Smooth muscle cell (in vitro differentiated cells): ENCODE measurements around the gene PPP1R27. TPM values are rescaled to one million over a fixed set of nuclear protein-coding genes. Genes with fewer than 3 reads are reported as not detected.

ENCODE experiments used
- DNase-seq: peaks from one replicate; lab custom pipeline; 2025; ENCODE audit not compliant: unreplicated experiment; lab: John Stamatoyannopoulos, UW
- H2AFZ ChIP-seq: fragments of 200-600 bp; sonication (generic); 2 replicates; pipeline ENCODE4 v1.6.0; 2016; ENCODE audit warnings: antibody characterized with exemption, low read depth, mild to moderate bottlenecking
- H3F3A ChIP-seq: fragments of 200-600 bp; sonication (generic); 2 replicates; pipeline ENCODE4 v1.6.0; 2017; ENCODE audit warnings: antibody characterized with exemption, low read depth
- H3K27ac ChIP-seq: fragments of 200-600 bp; sonication (generic); 2 replicates; pipeline ENCODE4 v1.5.1; 2016; ENCODE audit warnings: low read depth, mild to moderate bottlenecking
- H3K27me3 ChIP-seq: fragments of 200-600 bp; sonication (generic); 2 replicates; pipeline ENCODE4 v1.6.1; 2016; ENCODE audit warnings: low read depth, mild to moderate bottlenecking
- H3K36me3 ChIP-seq: fragments of 200-600 bp; sonication (generic); 2 replicates; pipeline ENCODE4 v1.5.1; 2016; ENCODE audit warnings: low read depth
- H3K4me1 ChIP-seq: fragments of 200-600 bp; sonication (generic); 2 replicates; pipeline ENCODE4 v1.5.1; 2016; ENCODE audit warnings: low read depth
- H3K4me2 ChIP-seq: fragments of 200-600 bp; sonication (generic); 2 replicates; pipeline ENCODE4 v1.6.0; 2016; ENCODE audit warnings: mild to moderate bottlenecking
- H3K4me3 ChIP-seq: fragments of 200-600 bp; sonication (generic); 2 replicates; pipeline ENCODE4 v1.5.1; 2016; ENCODE audit warnings: mild to moderate bottlenecking
- H3K79me2 ChIP-seq: fragments of 200-600 bp; sonication (generic); 2 replicates; pipeline ENCODE4 v1.6.0; 2016; ENCODE audit warnings: low read depth, mild to moderate bottlenecking
- H3K9ac ChIP-seq: fragments of 200-600 bp; sonication (generic); 2 replicates; pipeline ENCODE4 v1.6.0; 2016; ENCODE audit warnings: low read depth
- H3K9me3 ChIP-seq: fragments of 200-600 bp; sonication (generic); replicated peaks from 2 replicates; pipeline ENCODE4 v1.5.1; 2016; ENCODE audit warnings: low read depth
- H4K20me1 ChIP-seq: fragments of 200-600 bp; sonication (generic); 2 replicates; pipeline ENCODE4 v1.6.0; 2016; ENCODE audit warnings: low read depth
- CTCF ChIP-seq: fragments of 200-600 bp; sonication (generic); IDR thresholded peaks from 2 replicates; pipeline ENCODE4 v1.5.1; 2017; ENCODE audit warnings: borderline replicate concordance, mild to moderate bottlenecking, antibody characterized with exemption; ENCODE audit not compliant: insufficient read depth, poor library complexity, severe bottlenecking
- WGBS: methylation state at CpG from one replicate; pipeline ENCODE4 v1.1.7; 2016; ENCODE audit warnings: low lambda C conversion rate; 5-methylcytosine and 5-hydroxymethylcytosine counted together
- polyA plus RNA-seq: library from polyadenylated mRNA; unstranded; fragments of >200 nt; fragmentation: Nextera tagmentation; extraction: Ambion mirVana; gene quantifications from 2 replicates; pipeline ENCODE4 v1.2.1, GENCODE V29; 2016
- total RNA-seq: library from RNA; depleted of rRNA; stranded (reverse); fragments of >200 nt; gene quantifications from 2 replicates; pipeline ENCODE4 v1.2.3, GENCODE V29; 2014

Gene PPP1R27
- total and polyA plus RNA-seq, 2 experiments from 2014 or later: 0.79 to 3.1 TPM

GRCh38 chr17:81852237-81852636 lies 17.4 kb upstream of the PPP1R27 start:
- peaks cover 81% of the 10 kb centered on the region for H3K79me2 ChIP-seq
- no peaks in the 10 kb centered on the region for H3K4me1 ChIP-seq
- no peak overlapping the region for H3K9ac ChIP-seq
- 96% methylated on average over 12 of the region's 12 CpGs for WGBS
- H3K4me3 ChIP-seq: no peak overlapping the region
- H3K9me3 ChIP-seq: no peaks in the 10 kb centered on the region
- no peak overlapping the region for H2AFZ ChIP-seq
- peaks cover 7% of the 10 kb centered on the region for H3F3A ChIP-seq
- H3K4me2 ChIP-seq: no peak overlapping the region
- no peaks in the 10 kb centered on the region for H3K27me3 ChIP-seq
- H3K27ac ChIP-seq: no peak overlapping the region
- H4K20me1 ChIP-seq: peaks cover 98% of the 10 kb centered on the region
- H3K36me3 ChIP-seq: peaks cover 8% of the 10 kb centered on the region
- DNase-seq: no peak
- TF ChIP-seq CTCF: no peak

- WGBS: 98% methylated on average over 16 of the region's 16 CpGs
- Histone ChIP-seq H3K4me2 (no peak overlapping the region), H4K20me1 (peaks cover 98% of the 10 kb centered on the region), H2AFZ (no peak overlapping the region), H3K9me3 (no peaks in the 10 kb centered on the region), H3K36me3 (peaks cover 10% of the 10 kb centered on the region), H3K27ac (no peak overlapping the region), H3K79me2 (peaks cover 72% of the 10 kb centered on the region), H3F3A (peaks cover 11% of the 10 kb centered on the region), H3K4me3 (no peak overlapping the region), H3K27me3 (no peaks in the 10 kb centered on the region), H3K9ac (no peak overlapping the region), H3K4me1 (no peaks in the 10 kb centered on the region)
- DNase-seq: no peak
- TF ChIP-seq CTCF: no peak
Measured at GRCh38 chr17:81851423-81851822, 16.6 kb upstream of the PPP1R27 start.

GRCh38 chr17:81849457-81849856 lies 14.6 kb upstream of the PPP1R27 start:
- TF ChIP-seq CTCF: no peak
- peaks cover 16% of the 10 kb centered on the region for H3K36me3 ChIP-seq
- H4K20me1 ChIP-seq: peaks cover 98% of the 10 kb centered on the region
- no peaks in the 10 kb centered on the region for H3K4me1 ChIP-seq
- 98% methylated on average over 12 of the region's 12 CpGs for WGBS
- H3K9ac ChIP-seq: no peak overlapping the region
- H3K27me3 ChIP-seq: no peaks in the 10 kb centered on the region
- no peak overlapping the region for H3K27ac ChIP-seq
- no peak overlapping the region for H2AFZ ChIP-seq
- H3K4me2 ChIP-seq: no peak overlapping the region
- no peaks in the 10 kb centered on the region for H3K9me3 ChIP-seq
- peaks cover 53% of the 10 kb centered on the region for H3K79me2 ChIP-seq
- peaks cover 30% of the 10 kb centered on the region for H3F3A ChIP-seq
- H3K4me3 ChIP-seq: no peak overlapping the region
- no peak for DNase-seq

- Histone ChIP-seq H3K79me2 (peaks cover 31% of the 10 kb centered on the region), H3K4me1 (no peaks in the 10 kb centered on the region)
- 93% methylated on average over 24 of the region's 24 CpGs for WGBS
Measured at GRCh38 chr17:81846743-81847689, 12.2 kb upstream of the PPP1R27 start.

More at GRCh38 chr17:81846743-81847689, 12.2 kb upstream of the PPP1R27 start:
- Histone ChIP-seq H3F3A (peaks cover 41% of the 10 kb centered on the region), H3K36me3 (peaks cover 8% of the 10 kb centered on the region), H3K4me2 (no peak overlapping the region), H2AFZ (no peak overlapping the region), H3K27me3 (no peaks in the 10 kb centered on the region), H3K4me3 (no peak overlapping the region), H3K9ac (no peak overlapping the region), H3K27ac (no peak overlapping the region), H3K9me3 (no peaks in the 10 kb centered on the region), H4K20me1 (peaks cover 93% of the 10 kb centered on the region)
- TF ChIP-seq CTCF: no peak
- DNase-seq: no peak
